Sigmoid colon (tissue), 3 donors: ENCODE results near the gene ZFPL1.

Source experiments
- POLR2A ChIP-seq, 2 donors: fragments of 450-650 bp; IDR thresholded peaks; one replicate each; pipeline ENCODE4 v1.6.1; 2016; ENCODE audit warnings: antibody characterized with exemption in 2 of 2, mild to moderate bottlenecking in 2 of 2, moderate library complexity in 2 of 2
- TF ChIP-seq, protein P1 (sequence below), 4 experiments: fragments of 450-650 bp in 3 of 4; fragments of 200-600 bp in 1 of 4; IDR thresholded peaks; one replicate each; pipeline ENCODE4 v1.5.1; 2016 to 2019; ENCODE audit warnings: antibody characterized with exemption in 4 of 4, mild to moderate bottlenecking in 3 of 4, moderate library complexity in 2 of 4

DNA sequence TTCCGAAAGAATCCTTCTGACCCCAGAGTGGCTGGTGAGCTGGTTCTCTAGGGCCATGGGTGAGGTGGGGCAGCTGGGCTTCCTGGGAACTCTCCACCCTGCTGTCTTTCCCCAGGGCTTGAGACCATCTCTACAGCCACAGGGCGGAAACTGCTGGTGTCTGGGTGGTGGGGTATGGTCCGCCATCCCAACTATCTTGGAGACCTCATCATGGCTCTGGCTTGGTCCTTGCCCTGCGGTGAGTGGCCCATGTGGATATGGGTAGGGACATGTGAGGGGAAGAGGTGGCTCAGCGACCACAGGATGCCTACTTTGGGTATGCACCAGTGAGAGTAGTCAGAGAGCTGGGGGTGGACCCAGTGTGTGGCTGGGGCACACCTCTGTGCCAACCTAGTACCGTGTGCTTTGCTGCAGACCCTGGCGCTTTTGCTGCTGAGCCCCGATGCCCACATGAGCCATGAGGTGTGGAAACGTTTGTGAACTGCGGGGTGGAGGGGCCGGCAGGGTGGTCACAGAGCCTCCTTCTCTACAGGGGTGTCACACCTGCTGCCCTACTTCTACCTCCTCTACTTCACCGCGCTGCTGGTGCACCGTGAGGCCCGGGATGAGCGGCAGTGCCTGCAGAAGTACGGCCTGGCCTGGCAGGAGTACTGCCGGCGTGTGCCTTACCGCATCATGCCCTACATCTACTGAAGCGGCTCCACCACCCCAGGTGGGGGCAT, 31.5 kb downstream of the ZFPL1 start:
- TF ChIP-seq, protein P1, sequence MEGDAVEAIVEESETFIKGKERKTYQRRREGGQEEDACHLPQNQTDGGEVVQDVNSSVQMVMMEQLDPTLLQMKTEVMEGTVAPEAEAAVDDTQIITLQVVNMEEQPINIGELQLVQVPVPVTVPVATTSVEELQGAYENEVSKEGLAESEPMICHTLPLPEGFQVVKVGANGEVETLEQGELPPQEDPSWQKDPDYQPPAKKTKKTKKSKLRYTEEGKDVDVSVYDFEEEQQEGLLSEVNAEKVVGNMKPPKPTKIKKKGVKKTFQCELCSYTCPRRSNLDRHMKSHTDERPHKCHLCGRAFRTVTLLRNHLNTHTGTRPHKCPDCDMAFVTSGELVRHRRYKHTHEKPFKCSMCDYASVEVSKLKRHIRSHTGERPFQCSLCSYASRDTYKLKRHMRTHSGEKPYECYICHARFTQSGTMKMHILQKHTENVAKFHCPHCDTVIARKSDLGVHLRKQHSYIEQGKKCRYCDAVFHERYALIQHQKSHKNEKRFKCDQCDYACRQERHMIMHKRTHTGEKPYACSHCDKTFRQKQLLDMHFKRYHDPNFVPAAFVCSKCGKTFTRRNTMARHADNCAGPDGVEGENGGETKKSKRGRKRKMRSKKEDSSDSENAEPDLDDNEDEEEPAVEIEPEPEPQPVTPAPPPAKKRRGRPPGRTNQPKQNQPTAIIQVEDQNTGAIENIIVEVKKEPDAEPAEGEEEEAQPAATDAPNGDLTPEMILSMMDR (IDR thresholded peaks at IDR 0.05) = no peak
- no peak for TF ChIP-seq POLR2A (IDR thresholded peaks at IDR 0.05)
